Activated CD4-positive, CD25-positive, alpha-beta regulatory T cell treated with anti-CD3 and anti-CD28 coated beads, Interleukin-2, amount 50 U/mL, for 16 hours (primary cell): ENCODE data around the gene PLCD3.

Experiments used
- DNase-seq: peaks from one replicate; pipeline ENCODE4 v3.0.0-alpha.2; 2020; ENCODE audit warnings: low read depth, low spot score

PLCD3 gene, protein sequence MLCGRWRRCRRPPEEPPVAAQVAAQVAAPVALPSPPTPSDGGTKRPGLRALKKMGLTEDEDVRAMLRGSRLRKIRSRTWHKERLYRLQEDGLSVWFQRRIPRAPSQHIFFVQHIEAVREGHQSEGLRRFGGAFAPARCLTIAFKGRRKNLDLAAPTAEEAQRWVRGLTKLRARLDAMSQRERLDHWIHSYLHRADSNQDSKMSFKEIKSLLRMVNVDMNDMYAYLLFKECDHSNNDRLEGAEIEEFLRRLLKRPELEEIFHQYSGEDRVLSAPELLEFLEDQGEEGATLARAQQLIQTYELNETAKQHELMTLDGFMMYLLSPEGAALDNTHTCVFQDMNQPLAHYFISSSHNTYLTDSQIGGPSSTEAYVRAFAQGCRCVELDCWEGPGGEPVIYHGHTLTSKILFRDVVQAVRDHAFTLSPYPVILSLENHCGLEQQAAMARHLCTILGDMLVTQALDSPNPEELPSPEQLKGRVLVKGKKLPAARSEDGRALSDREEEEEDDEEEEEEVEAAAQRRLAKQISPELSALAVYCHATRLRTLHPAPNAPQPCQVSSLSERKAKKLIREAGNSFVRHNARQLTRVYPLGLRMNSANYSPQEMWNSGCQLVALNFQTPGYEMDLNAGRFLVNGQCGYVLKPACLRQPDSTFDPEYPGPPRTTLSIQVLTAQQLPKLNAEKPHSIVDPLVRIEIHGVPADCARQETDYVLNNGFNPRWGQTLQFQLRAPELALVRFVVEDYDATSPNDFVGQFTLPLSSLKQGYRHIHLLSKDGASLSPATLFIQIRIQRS

DNA sequence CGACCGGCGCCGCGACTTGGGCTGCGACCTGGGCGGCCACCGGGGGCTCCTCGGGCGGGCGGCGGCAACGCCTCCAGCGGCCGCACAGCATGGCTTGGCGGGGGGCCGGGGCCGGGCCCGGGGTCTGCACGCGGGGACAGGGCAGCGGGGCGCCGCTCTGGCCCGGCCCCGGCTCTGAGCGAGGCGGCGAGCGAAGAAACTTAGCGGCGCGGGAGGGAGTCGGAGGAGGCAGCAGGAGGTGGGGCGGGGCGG is at the start of gene PLCD3:
Gene PLCD3, minus strand, starts transcription at position 196 of the 252 bp plus-strand sequence. Its CDS starts 105 bp downstream, at position 91.
- no peak for DNase-seq

DNA sequence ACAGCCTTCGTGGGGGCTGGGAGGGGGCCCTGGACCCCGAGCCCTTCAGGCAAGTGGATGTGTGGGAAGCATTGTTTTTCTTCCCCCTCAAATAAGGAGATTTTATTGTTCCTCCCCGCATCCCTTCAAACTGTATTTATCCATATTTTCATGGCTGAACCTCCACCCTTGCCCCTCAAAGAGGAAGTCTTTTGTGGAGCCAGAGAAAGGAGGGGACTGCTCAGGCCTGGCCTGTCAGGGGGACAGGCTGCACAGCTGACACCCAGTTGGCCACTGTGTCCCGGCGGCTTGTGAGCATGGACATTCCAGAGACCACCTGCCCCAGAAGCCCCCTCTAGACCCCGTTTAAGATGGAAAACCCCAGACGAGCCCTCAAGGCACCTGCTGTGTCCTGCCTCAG is 45.2 kb upstream of the PLCD3 start:
- no peak for DNase-seq

DNA sequence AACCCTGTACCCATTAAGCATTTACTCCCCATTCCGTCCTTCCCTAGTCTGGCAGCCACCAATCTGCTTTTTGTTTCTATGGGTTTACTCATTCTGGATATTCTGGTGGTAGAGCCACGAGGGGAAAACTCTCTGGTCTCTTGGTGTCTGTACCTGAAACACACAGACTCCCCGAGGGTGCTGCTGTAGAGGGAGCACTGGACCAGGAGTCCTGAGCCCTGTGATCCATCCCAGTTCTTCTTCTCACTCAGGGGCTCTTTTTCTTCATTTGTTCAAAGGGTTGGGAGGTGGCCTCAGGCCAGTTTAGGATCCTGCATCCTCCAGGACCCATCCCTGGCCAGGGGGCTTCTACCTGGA is 43.4 kb upstream of the PLCD3 start:
- no peak for DNase-seq

DNA sequence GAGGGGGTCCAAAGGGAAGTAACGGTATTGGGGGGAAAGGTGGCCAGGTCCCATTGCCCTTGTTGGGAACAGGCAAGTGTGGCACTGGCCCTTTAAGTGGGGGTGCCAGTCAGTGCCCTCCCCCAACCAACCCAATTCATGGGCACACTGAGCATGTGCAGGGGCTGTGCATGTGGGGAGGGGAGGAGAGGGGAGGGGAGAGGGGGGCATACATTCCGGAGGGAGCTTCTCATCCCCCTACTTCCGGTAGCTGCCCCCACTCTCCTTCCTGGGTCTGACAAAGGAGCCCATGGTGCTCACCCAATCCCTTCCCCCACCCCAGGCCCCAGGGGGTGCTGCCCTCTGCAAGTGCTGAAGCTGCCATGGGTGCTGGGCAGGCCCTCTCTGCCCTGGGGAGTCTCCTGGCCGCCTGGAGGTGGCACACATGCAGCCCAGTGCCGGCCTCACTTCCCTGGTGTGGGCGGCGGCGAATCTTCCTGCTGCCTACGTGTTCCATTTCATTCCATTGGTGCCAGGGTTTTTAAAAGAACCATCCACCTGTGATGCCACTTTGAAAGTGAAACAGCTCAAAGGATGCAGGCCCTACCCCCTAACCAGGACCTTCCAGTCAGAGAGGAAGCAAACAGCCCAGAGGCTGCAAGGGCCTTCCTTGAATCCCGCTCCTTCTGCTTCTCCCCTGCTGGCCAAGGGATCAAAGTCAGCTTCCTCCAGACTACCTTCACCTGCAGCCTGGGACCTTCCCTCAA is 40.4 kb upstream of the PLCD3 start:
- peak; percentile 9 for DNase-seq

DNA sequence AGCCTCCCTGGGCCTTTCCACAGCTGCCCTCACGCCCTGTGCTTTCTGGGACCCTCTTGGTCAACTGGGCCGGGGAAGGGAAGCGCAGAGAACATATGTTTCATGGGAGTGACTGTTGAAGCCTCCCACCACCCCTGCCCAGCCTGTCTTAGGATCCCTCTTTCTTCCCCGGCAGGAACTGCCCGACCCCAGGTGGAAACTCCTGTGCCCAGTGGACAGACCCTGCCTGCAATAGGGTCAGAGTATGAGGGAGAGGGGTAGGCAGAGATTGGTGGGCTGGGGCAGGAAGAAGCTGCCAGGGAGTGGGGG is 39.9 kb upstream of the PLCD3 start:
- DNase-seq, result no peak

DNA sequence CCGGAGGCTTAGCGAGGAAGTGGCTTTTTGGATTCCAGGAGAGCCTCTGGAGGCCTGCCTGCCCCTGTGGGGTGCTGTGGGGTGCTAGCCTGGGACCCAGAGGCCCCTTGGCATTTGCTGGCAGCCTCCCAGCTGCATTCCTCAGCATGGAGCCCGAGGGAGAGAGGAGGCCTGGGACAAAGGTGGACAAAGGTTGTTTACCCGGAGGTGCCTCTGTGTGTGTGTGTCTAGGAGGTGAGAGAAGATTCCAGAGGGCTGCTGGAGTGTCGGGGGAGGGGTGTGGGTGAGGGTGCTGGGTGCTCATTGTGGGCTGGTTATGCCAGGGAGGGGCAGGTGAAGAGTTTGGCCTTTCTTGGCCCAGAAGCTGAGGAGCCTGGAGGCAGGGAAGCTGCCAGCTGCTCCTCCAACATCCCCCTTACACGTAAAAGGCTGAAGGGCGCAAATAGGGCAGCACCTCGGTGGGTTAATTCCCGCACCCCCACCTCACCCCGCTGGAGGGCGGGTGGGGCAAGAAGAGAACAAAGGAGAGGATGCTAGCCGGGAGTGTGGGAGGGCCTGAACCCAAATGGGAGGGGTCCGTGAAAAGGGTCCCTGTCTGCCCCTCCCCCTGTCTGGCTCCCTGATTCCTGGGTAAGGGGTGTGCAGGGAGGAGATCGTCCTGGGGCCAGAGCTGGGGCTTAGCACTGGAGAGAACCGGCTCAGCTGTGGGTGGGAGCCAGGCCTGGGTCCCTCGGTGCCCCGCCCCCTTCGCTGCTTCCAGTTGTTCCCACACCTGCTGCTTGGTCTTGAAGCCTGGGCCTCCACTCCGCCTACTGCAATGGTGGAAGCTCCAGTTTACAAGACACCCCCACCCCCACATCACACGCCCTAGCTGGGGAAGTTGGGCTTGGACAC is 39.3 kb upstream of the PLCD3 start:
- DNase-seq, result no peak

DNA sequence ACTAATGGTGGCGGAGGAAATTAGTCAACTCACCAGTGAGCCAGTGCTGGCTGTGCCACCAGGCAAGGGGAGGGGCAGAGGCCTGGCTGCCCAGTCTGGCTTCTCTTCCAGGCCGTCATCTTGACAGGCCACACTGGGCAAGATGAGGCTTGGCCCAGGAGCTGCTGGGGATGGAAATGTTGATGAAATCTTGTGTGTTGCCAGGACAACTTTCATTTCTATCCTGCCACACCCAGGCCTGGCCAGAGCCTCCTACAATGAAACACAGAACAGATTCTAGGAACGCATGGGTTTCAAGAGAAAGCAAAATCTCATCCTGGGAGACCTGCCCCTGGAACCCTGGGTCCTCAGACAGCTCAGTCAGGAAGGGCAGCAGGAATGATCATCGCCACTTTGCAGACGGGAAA is 38.6 kb upstream of the PLCD3 start:
- DNase-seq, result no peak

DNA sequence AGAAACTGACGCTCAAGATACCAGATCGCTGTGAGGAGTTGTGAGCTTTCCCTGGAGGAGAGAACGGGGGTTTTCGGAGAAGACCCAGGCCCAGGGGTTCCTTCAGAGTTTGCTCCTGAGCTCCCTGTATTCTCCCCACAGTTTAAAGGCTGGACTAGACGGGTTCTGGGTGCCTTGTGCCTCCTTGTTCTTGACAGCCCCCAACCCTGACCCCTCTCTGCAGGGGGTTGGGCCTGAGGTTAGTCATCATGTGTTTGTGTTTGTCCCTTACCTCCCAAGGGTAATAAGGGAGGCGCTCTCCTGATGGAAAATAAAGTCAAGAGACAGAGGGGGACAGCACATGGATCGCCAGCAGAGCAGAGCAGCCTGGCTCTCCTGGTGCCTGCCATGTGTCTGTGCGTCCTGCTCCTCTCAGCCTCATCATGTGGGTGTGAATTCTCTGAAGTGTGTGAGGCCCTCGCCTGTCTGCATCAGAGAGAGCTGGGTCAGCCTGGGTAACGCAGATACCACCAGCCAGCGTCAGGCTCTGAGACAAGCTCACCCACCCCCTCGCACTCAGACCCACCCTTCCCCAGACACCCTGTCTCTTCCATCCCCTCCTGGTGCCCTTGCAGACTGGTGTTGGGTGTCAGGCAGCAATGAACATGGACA is 38.1 kb upstream of the PLCD3 start:
- no peak for DNase-seq

DNA sequence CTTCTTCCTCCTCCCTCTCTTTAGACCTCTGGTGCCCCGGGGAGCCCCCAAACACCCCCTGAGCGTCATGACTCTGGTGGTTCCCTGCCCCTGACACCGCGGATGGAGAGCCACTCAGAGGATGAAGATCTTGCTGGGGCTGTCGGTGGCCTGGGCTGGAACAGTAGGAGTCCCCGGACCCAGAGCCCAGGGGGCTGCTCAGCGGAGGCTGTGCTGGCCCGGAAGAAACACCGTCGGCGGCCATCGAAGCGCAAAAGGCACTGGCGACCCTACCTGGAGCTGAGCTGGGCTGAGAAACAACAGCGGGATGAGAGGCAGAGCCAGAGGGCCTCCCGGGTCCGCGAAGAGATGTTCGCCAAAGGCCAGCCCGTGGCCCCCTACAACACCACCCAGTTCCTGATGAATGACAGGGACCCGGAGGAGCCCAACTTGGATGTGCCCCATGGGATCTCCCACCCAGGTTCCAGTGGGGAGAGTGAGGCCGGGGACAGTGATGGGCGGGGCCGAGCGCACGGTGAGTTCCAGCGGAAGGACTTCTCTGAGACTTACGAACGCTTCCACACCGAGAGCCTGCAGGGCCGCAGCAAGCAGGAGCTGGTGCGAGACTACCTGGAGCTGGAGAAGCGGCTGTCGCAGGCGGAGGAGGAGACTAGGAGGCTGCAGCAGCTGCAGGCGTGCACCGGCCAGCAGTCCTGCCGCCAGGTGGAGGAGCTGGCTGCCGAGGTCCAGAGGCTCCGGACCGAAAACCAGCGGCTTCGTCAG is 36.9 kb upstream of the PLCD3 start:
- no peak for DNase-seq

DNA sequence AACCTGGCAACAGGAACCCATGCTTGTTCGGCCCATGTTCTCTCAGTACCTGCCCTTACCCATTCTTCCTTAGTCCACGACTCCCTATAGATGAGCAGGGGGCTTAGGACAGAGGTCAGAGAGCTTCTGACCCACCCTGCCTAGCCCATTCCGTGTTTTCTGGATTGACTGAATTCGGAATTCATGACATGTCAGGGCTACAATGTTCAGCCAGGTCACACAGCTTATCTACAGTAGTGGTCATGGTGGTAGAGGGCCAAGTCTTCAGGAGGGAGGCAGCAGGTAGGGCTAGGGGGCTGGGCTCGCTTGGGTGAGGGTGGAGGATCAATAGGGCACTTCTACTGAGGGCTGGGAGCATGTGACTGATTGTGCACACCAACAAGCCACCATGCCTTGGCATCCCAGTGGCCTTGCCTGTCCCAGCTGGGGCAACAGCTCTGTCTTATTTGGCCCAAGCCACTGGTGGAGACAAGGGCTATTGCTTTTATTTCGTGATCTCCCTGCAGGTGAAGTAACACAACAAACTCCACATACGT is 32.5 kb upstream of the PLCD3 start:
- DNase-seq, result no peak

DNA sequence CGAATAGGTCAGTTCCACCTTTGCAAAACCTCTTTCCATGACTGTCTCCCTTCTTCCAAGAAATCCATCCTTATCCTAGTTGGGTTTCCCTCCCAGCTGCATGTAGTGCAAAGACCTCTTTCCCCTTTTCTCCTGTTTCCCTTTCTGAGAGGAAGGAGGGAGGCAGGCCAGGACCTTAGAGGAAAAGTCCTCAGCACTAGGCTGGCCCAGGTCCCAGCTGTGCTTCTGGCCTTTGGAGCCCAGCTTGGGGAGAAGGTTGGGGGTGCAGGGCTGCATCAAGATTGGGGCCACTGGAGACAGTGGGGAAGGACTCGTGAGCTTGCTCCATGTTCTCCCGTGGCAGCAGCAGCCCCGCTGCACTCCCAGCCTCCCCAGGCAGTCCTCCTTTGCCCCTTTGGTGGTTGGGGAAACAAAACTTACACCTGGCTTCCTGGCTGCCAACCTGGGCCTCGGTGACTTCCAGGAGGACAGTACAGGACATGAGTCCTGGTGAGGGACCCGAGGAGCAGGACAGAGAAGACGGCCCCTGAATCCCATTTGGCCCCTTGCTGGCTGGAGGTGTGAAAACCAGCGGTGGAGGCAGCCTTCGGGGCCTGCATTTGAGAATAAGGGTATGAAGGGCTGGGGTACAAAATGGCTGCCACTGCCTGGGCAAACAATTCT is 29.8 kb upstream of the PLCD3 start:
- DNase-seq, result no peak

DNA sequence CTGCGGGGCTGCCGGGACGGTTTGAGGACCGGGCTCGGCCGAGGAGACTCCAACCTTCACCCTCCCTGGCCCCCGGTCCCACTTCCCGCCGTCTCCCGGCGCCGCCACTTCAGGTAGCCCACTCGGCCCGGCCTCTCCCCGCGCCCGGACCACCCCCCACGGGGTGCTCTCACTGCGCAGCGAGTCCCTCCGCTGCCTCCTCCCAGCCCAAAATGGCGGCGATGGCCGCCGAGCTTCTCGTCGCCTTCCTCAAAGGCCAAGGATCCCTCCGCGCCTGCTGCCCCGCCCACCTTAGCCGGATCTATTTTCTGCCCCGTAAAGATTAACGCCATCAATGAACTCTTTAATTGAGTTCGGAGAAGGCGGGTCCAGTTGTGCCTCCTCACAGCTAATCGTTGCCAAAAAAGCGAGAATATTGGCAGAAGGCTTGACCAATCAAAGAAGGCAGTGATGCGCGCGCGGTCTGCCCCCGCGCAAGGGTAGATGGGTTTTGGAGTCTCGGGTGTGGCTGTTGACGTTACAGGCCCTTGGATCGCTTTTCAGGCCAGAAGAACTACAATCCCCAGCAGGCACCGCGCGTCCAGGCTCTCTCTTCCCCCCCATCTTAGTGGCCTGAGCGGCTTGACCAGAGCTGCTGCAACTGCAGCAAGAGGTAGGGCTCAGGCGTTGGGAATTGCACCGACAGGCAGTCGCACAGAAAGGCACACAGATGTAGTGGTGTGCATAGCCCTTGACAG is 29.1 kb upstream of the PLCD3 start, which contains the start of gene HEXIM2:
Gene HEXIM2, plus strand, starts transcription at position 588 of the 737 bp plus-strand sequence. CDS start 919 bp downstream, outside the sequence.
- DNase-seq, result peak; percentile 99

DNA sequence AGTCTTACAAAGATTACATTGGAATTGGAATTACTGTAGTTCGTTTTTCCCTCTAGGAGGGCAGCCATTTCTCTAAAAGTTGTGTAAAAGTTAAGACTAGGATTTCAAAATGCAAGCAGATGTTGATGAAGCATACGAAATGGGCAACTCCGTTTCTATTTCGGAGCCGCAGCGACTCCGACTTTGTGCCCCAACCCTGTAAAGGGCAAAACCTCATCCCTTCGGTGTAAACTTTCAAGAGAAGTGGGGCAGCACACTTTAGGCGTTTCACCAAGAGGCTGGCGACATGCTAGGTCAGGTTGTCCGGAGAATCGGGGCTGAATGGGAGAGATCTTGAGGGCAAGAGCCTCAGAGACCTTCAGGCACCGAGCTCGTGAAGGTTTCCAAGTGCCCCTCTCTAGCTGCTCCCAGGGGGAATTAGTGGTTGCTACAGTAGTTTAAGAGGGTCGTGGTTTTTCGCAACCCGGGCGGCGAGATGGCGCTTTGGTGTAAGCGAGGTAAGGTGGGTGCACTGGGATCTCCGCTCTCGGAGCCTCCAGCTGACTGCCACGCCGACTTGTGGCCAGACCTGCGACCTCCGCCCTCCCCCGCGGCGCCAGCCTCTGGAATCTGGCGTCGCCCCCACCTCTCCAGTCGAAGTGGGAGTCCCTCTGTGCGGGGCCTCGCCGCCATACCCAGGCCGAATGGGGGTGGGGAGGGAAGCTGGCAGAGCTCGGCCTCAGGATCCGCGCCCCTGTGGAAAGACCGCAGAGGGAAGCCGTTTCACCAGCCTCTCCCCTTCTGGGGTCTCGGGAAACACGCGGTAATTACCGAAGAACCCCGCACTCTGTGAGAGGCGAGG is 28.4 kb upstream of the PLCD3 start:
- peak; percentile 31 for DNase-seq

DNA sequence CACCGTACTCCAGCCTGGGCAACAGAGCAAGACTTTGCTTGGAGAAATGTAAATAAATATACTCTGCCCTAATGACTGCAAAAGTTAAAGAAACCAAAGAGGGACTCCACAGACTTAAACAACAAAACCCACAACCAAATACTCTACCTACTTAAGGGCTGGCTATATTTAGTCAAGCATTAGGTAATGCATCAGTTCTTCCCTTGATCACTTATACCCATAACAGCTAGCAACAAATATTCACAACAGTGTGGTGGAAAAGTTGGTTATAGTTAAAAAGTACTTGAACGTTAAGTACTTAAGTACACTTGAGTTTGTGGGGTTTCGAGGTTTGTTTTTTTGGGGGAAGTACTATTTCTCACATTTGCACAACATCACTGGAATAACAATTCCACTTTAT is 23.9 kb upstream of the PLCD3 start:
- no peak for DNase-seq

DNA sequence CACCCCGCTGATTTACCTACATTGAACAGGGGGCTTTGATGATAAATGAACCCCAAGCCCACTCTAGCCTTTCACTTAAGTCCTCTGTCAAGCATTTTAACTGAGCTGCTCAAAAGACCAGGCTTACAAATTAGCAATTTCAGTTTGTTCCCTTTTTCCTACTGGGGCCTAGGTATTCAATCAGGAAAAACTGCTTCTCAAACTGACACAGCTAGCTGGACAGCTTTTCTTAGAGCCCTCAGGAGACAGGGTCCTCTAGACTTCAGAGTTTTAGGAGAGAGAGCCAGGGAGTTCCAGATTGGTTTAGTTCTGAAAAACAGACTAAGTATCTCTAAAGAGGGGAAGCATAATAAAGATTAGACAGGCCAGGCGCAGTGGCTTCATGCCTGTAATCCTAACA is 23.2 kb upstream of the PLCD3 start:
- DNase-seq, result no peak

DNA sequence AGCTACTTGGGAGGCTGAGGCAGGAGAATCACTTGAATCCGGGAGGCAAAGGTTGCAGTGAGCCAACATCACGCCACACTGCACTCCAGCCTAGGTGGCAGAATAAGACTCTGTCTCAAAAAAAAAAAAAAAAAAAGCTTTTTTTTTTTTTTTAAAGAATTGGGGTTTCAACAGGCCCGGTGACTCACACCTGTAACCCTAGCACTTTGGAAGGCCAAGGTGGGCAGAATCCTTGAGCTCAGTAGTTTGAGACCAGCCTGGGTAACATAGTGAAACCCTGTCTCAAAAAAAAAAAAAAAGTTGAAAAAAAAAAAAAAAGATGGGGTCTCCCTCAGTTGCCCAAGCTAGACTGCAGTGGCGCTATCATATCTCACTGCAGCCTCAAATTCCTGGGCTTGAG is 22.7 kb upstream of the PLCD3 start:
- no peak for DNase-seq

DNA sequence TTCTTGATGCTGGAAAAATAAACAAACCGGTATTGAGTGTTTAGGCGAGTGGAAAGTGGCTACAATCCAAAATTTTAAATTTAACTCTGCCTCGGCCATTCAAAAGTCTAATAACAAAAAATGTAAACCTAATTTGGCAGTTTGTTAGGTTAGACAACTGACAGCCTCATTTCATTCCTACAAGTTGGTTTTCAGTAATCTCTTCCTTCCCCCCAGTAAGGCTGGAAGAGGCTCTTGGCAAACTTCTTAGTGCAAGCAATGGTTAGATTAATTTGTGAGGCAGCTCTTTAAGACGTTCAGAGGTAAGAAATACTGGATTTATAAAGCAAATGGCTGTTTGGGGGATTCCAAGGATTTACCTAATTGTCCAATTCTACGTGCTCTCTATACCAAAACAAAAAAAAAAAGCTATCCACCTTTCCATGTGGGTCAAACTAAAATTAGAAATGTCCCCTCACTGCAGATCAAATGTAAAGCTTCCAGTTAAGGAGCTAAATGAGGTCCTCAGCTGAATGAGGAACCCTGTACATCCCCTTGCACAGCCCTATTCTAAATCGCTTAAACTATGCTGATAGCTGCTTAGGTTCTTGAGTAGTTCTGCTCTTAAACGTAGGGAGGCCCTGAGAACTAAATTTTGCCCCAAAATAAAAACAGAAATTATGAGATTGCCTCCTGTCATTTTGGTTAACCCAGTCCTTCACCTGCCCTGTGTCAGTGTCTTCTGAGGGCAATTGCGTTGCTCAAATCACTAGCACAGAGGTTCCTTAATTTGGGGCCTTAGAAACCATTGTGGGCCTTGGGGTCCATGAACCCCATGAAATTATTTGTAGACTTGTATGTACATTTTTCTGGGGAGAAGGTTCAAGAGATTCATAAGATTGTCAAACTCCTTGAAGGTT is 18.8 kb upstream of the PLCD3 start:
- no peak for DNase-seq
